H1 (cell line): ENCODE data around the gene ARHGAP6. TPM values are rescaled to one million over a fixed set of nuclear protein-coding genes. Genes with fewer than 3 reads are reported as not detected.

Experiments
- CTCF ChIA-PET: fragments of 300-600 bp; sonication (Branson Sonifier 250); formaldehyde crosslinking; loops from one replicate; lab custom pipeline; 2021; ENCODE audit not compliant: partially characterized antibody; lab: Charles Lee
- POLR2A ChIA-PET: fragments of 300-600 bp; sonication (Branson Sonifier 250); formaldehyde crosslinking; loops from one replicate; lab custom pipeline; 2021; ENCODE audit warnings: inconsistent platforms; ENCODE audit not compliant: partially characterized antibody; lab: Charles Lee
- DNase-seq, 2 experiments: peaks; one replicate each; pipeline versions ENCODE4 v3.0.0 to v3.0.0-alpha.2; 2010 to 2022; ENCODE audit warnings: low spot score in 2 of 2, low read depth in 1 of 2, mixed read lengths in 1 of 2
- FAIRE-seq: peaks from 2 replicates; lab custom pipeline; 2011; peaks lifted over from hg19 to GRCh38; lab: Jason Lieb, UNC
- H2AFZ ChIP-seq: 2 replicates; pipeline ENCODE4 v1.8.1; 2012; ENCODE audit warnings: low read length, inconsistent platforms
- H2AK5ac ChIP-seq: 2 replicates; pipeline ENCODE4 v1.6.1; 2013; ENCODE audit warnings: low read depth, low read length
- H2BK120ac ChIP-seq: replicated peaks from 2 replicates; pipeline ENCODE3; 2013; ENCODE audit warnings: low read depth, low read length, inconsistent platforms
- H2BK12ac ChIP-seq: 2 replicates; pipeline ENCODE4 v1.6.1; 2013; ENCODE audit warnings: low read depth, low read length
- H2BK15ac ChIP-seq: 2 replicates; pipeline ENCODE4 v1.6.1; 2013; ENCODE audit warnings: low read length
- H2BK20ac ChIP-seq: 2 replicates; pipeline ENCODE4 v1.6.1; 2013; ENCODE audit warnings: low read length
- H2BK5ac ChIP-seq: 2 replicates; pipeline ENCODE4 v1.6.1; 2013; ENCODE audit warnings: low read depth, low read length
- H3K14ac ChIP-seq: 2 replicates; pipeline ENCODE4 v1.6.1; 2013; ENCODE audit warnings: inconsistent platforms; ENCODE audit not compliant: insufficient read length
- H3K18ac ChIP-seq: 2 replicates; pipeline ENCODE4 v1.6.1; 2013; ENCODE audit warnings: low read length; ENCODE audit errors: extremely low read depth
- H3K23ac ChIP-seq: 2 replicates; pipeline ENCODE4 v1.6.1; 2013; ENCODE audit warnings: inconsistent platforms; ENCODE audit not compliant: insufficient read length
- H3K23me2 ChIP-seq: 2 replicates; pipeline ENCODE4 v1.6.1; 2013; ENCODE audit warnings: low read depth, low read length
- H3K27ac ChIP-seq: 2 replicates; pipeline ENCODE4 v1.6.1; 2011; ENCODE audit warnings: low read depth, low read length, inconsistent platforms
- H3K27me3 ChIP-seq, 4 experiments: replicated peaks in 1 of 4; 1 replicate in 1 of 4; 2 replicates in 3 of 4; pipeline versions ENCODE4 v1.6.1 to v1.8.1; 2011 to 2013; ENCODE audit warnings: low read length in 3 of 4, mild to moderate bottlenecking in 3 of 4, inconsistent platforms in 2 of 4, mixed read lengths in 2 of 4, moderate library complexity in 1 of 4; ENCODE audit not compliant: control insufficient read depth in 3 of 4, insufficient read depth in 3 of 4; ENCODE audit errors: extremely low read depth in 1 of 4
- H3K36me3 ChIP-seq, 4 experiments: 2 replicates each; pipeline versions ENCODE4 v1.6.1 to v1.8.1; 2011 to 2013; ENCODE audit warnings: mild to moderate bottlenecking in 4 of 4, low read length in 3 of 4, moderate library complexity in 2 of 4, control low read depth in 1 of 4, inconsistent platforms in 1 of 4; ENCODE audit not compliant: insufficient read depth in 4 of 4, control insufficient read depth in 2 of 4
- H3K4ac ChIP-seq: replicated peaks from 2 replicates; pipeline ENCODE3; 2013; ENCODE audit warnings: low read length, low read depth, mixed read lengths, inconsistent platforms; ENCODE audit not compliant: insufficient read length
- H3K4me1 ChIP-seq, 4 experiments: replicated peaks in 1 of 4; 1 replicate in 1 of 4; 2 replicates in 3 of 4; pipeline versions ENCODE4 v1.6.1 to v1.8.1; 2011 to 2013; ENCODE audit warnings: low read length in 3 of 4, inconsistent platforms in 2 of 4, mixed read lengths in 1 of 4; ENCODE audit not compliant: insufficient read depth in 4 of 4, control insufficient read depth in 3 of 4
- H3K4me2 ChIP-seq, 2 experiments: 2 replicates each; pipeline versions ENCODE4 v1.6.1 to v1.8.1; 2011 to 2013; ENCODE audit warnings: low read depth in 2 of 2, low read length in 2 of 2, control low read depth in 1 of 2, inconsistent platforms in 1 of 2, mild to moderate bottlenecking in 1 of 2; ENCODE audit not compliant: insufficient read depth in 1 of 2
- H3K4me3 ChIP-seq, 4 experiments: fragments of 200-600, 300-600 bp in 1 of 4; sonication (generic), shearing (Covaris generic), sonication (Bioruptor Twin) in 1 of 4; 2 replicates each; pipeline versions ENCODE4 v1.5.1 to v1.8.1; 2011 to 2016; ENCODE audit warnings: low read length in 4 of 4, low read depth in 3 of 4, control low read depth in 2 of 4, inconsistent platforms in 2 of 4, mild to moderate bottlenecking in 2 of 4, mixed read lengths in 1 of 4, moderate library complexity in 1 of 4; ENCODE audit not compliant: insufficient read depth in 2 of 4; ENCODE audit errors: extremely low read depth in 1 of 4
- H3K56ac ChIP-seq: replicated peaks from 2 replicates; pipeline ENCODE3; 2013; ENCODE audit warnings: low read depth, mild to moderate bottlenecking, mixed read lengths, low read length, inconsistent platforms; ENCODE audit not compliant: insufficient read length
- H3K79me1 ChIP-seq: 2 replicates; pipeline ENCODE4 v1.6.1; 2013; ENCODE audit warnings: low read depth, low read length, control low read depth
- H3K79me2 ChIP-seq, 2 experiments: 2 replicates each; pipeline versions ENCODE4 v1.6.1 to v1.8.1; 2012 to 2013; ENCODE audit warnings: low read length in 2 of 2, mild to moderate bottlenecking in 2 of 2, inconsistent platforms in 1 of 2; ENCODE audit not compliant: insufficient read depth in 2 of 2, control insufficient read depth in 1 of 2
- H3K9ac ChIP-seq, 4 experiments: replicated peaks in 1 of 4; 1 replicate in 1 of 4; 2 replicates in 3 of 4; pipeline versions ENCODE4 v1.6.1 to v1.8.1; 2011 to 2013; ENCODE audit warnings: low read depth in 3 of 4, low read length in 3 of 4, control low read depth in 2 of 4, mild to moderate bottlenecking in 2 of 4, moderate library complexity in 2 of 4, inconsistent platforms in 1 of 4; ENCODE audit errors: extremely low read depth in 1 of 4
- H3K9me3 ChIP-seq, 2 experiments: 2 replicates each; pipeline versions ENCODE4 v1.6.1 to v1.8.1; 2012 to 2013; ENCODE audit warnings: mild to moderate bottlenecking in 2 of 2, moderate library complexity in 2 of 2, control low read depth in 1 of 2, inconsistent platforms in 1 of 2, low read depth in 1 of 2, low read length in 1 of 2, mixed read lengths in 1 of 2; ENCODE audit not compliant: insufficient read depth in 2 of 2
- H4K20me1 ChIP-seq, 2 experiments: replicated peaks in 1 of 2; 2 replicates each; pipeline versions ENCODE3 to v1.8.1; 2011 to 2013; ENCODE audit warnings: inconsistent platforms in 2 of 2, low read length in 2 of 2, mild to moderate bottlenecking in 1 of 2; ENCODE audit not compliant: insufficient read depth in 2 of 2, control insufficient read depth in 1 of 2
- H4K5ac ChIP-seq: 2 replicates; pipeline ENCODE4 v1.6.1; 2013; ENCODE audit warnings: low read length, low read depth, mixed read lengths, inconsistent platforms; ENCODE audit not compliant: insufficient read length
- H4K8ac ChIP-seq: 2 replicates; pipeline ENCODE4 v1.8.0; 2013; ENCODE audit warnings: mild to moderate bottlenecking, moderate library complexity, low read length, inconsistent platforms; ENCODE audit not compliant: insufficient read depth; ENCODE audit errors: extremely low read depth
- H4K91ac ChIP-seq: replicated peaks from 2 replicates; pipeline ENCODE3; 2013; ENCODE audit warnings: low read length, mixed read lengths, inconsistent platforms; ENCODE audit not compliant: insufficient read length
- EP300 ChIP-seq, 2 experiments: IDR thresholded peaks; 1 replicate in 1 of 2; 2 replicates in 1 of 2; pipeline ENCODE4 v1.6.1; 2011 to 2012; ENCODE audit warnings: low read depth in 2 of 2, low read length in 2 of 2, mild to moderate bottlenecking in 2 of 2, borderline replicate concordance in 1 of 2, inconsistent platforms in 1 of 2, moderate library complexity in 1 of 2
- WGBS, 2 experiments: shearing (Covaris generic) in 1 of 2; methylation state at CpG; one replicate each; pipeline versions ENCODE4 v1.1.6 to v1.1.7; 2013 to 2015; ENCODE audit warnings: low lambda C conversion rate in 2 of 2, mixed read lengths in 2 of 2, inconsistent platforms in 1 of 2, low coverage in 1 of 2, missing lambda C conversion rate in 1 of 2; ENCODE audit not compliant: insufficient replicate concordance in 2 of 2, insufficient coverage in 1 of 2, insufficient read length in 1 of 2; ENCODE audit errors: extremely low coverage in 1 of 2, missing lambda C conversion rate in 1 of 2; 5-methylcytosine and 5-hydroxymethylcytosine counted together
- polyA plus RNA-seq, 7 experiments: library from polyadenylated mRNA; depleted of rRNA in 3 of 7; stranded (reverse) in 5 of 7; unstranded in 2 of 7; fragments of >200 nt in 5 of 7; fragments of 200-250 nt in 2 of 7; gene quantifications; 1 replicate in 5 of 7; 2 replicates in 1 of 7; 4 replicates in 1 of 7; pipeline versions ENCODE4 v1.2.1 to v1.2.3, GENCODE V29; 2011 to 2013; ENCODE audit warnings: missing spikeins in 2 of 7, mixed read lengths in 2 of 7
- total RNA-seq: library from RNA; stranded (reverse); fragmentation: NEBNext Ultra II Directional; extraction: Animal tissue kit (Norgen Biotek cat#: 25700); gene quantifications from 2 replicates; pipeline ENCODE4 v1.2.1, GENCODE V29; 2021

The ARHGAP6 gene
- total and polyA plus RNA-seq, 2 of the 8 experiments (the other 6 are each of a cell fraction or from before 2014, with no cell fraction given) = 0.35 to 0.82 TPM

DNA sequence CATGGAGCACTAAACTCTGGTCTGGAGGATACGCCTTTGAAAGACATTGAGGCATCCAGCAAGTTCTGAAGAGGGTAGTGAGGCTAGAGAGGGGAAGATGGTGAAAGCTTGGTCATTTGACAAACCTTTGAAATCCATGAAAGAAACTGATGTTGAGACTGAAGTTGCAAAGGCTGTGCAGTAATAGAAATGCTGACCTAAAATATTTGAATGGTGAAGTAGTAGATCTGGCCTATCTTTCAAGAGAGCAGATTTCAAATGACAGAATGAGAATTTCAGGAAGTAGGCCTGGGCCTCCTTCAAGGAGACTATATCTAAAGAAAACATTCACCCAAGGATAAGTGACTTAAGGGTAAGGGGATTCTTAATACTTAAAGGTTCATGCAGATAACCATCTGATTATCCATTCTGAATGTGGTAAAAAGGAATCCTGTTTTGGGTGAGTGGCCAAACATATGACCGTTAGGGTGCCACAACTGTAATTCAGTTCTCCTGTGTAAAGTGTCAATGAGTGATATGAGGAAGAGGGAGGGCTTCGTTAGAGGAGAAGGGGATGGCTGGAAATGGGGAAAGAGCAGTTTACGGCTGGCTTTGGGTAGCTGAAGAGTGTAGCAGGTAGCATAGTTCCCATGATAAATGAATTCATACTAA, 310.3 kb downstream of the ARHGAP6 start:
- H2AK5ac ChIP-seq = no peak overlapping the region
- ChIA-PET CTCF (interaction anchor here (0.9 kb wide), 1 partner anchor 26 kb away, joined by 3 read pairs; no protein-coding TSS in a partner anchor), POLR2A (no interaction called here)
- no peak overlapping the region for H3K4me3 ChIP-seq
- H3K9ac ChIP-seq = no peak overlapping the region
- H3K4me2 ChIP-seq = no peak overlapping the region
- H4K91ac ChIP-seq = no peak overlapping the region
- H3K79me1 ChIP-seq = no peaks in the 10 kb centered on the region
- H4K8ac ChIP-seq = no peak overlapping the region
- no peak overlapping the region for H2AFZ ChIP-seq
- no peaks in the 10 kb centered on the region for H3K27me3 ChIP-seq
- H3K14ac ChIP-seq = no peak overlapping the region
- H3K79me2 ChIP-seq = no peaks in the 10 kb centered on the region
- H3K18ac ChIP-seq = no peak overlapping the region
- H2BK120ac ChIP-seq = no peak overlapping the region
- no peaks in the 10 kb centered on the region for H3K4me1 ChIP-seq
- no peak overlapping the region for H2BK15ac ChIP-seq
- H3K9me3 ChIP-seq = no peaks in the 10 kb centered on the region
- H3K23me2 ChIP-seq = no peaks in the 10 kb centered on the region
- no peak overlapping the region for H4K5ac ChIP-seq
- DNase-seq (no peak), FAIRE-seq (no peak)
- H3K23ac ChIP-seq = no peak overlapping the region
- H3K27ac ChIP-seq = no peak overlapping the region
- no peak overlapping the region for H2BK20ac ChIP-seq
- H3K36me3 ChIP-seq = no peaks in the 10 kb centered on the region
- no peak overlapping the region for H3K56ac ChIP-seq
- H2BK5ac ChIP-seq = no peak overlapping the region
- H4K20me1 ChIP-seq = no peaks in the 10 kb centered on the region
- H2BK12ac ChIP-seq = no peak overlapping the region
- 91% methylated on average over 4 of the region's 4 CpGs; no CpG with 5 or more reads in 1 of the 2 experiments for WGBS, 2 experiments
- H3K4ac ChIP-seq = no peak overlapping the region
- TF ChIP-seq EP300 (IDR thresholded peaks at IDR 0.05; ENCODE audit: borderline replicate concordance in 1 of 2, low read depth in 2 of 2, low read length in 2 of 2) = no peak
